ENCODE results near the gene GRIN1. TPM values are rescaled to one million over a fixed set of nuclear protein-coding genes. Genes with fewer than 3 reads are reported as not detected.

GRIN1 gene
- total and polyA plus RNA-seq, 2 of the 13 experiments (the other 11 are each of a cell fraction or from before 2014, with no cell fraction given) = 0.13 TPM; not detected in 1

DNA sequence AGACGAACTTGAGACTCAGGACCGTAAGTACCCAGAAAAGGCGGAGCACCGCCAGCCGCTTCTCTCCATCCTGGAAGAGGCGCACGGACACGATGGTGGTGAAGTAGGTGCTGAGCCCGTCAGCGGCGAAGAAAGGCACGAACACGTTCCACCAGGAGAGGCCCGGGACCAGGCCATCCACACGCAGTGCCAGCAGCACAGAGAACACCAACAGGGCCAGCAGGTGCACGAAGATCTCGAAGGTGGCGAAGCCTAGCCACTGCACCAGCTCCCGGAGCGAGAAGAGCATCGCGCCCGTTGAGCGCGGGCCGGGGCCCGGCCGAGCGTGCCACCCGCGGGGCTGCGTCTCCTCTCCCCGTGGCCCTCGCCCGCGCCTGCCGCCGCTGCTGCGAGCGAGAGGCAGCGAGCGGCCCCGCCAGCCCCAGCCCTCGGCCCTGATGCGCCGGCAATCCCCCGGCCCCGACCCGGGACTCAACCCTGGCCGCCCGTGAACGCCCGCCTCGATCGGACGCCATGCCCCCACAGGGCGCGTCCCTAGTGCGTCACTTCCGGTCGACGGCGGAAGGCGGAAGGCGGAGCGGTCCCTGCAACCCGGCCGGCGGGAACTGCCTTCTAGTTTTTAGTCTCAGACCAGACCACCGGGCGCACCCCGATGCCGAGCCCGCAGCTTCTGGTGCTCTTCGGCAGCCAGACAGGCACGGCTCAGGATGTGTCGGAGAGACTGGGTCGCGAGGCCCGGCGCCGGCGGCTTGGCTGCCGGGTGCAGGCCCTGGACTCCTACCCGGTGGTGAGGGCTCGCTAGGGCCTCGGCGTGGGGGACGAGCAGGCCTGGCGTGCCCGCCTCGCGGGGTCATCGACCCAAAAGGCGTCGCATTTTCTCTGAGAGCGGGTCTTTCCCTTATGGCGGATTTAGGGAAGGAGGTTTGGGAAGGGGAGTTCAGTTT lies 66.4 kb downstream of the GRIN1 start, which contains the start of the genes NDOR1 and TMEM203 (continued):
- peak; percentile 62 for TF ChIP-seq ZBTB2 (CRISPR knock-in tag; IDR thresholded peaks at IDR 0.05; ENCODE audit: low read depth)
- 0 out of 2 replicates have a peak, but pooled peaks have one; percentile 70 for TF ChIP-seq ZNF850 (CRISPR knock-in tag; conservative IDR thresholded peaks at IDR 0.05)
- TF ChIP-seq ZNF543 (CRISPR knock-in tag; IDR thresholded peaks at IDR 0.05) = 0 out of 2 replicates have a peak, but pooled peaks have one; percentile 34
- TF ChIP-seq ZNF12 (CRISPR knock-in tag; IDR thresholded peaks at IDR 0.05) = 0 out of 2 replicates have a peak, but pooled peaks have one; percentile 31
- peak; percentile 58; the same call in 1 of the 2 replicates for TF ChIP-seq SP5 (CRISPR knock-in tag; IDR thresholded peaks at IDR 0.05; ENCODE audit: borderline replicate concordance, low read depth)
- peak; percentile 90 for TF ChIP-seq ARNT2 (CRISPR knock-in tag; IDR thresholded peaks at IDR 0.05; ENCODE audit: low read depth)
- TF ChIP-seq ZZZ3 (CRISPR knock-in tag; IDR thresholded peaks at IDR 0.05; ENCODE audit: borderline replicate concordance) = peak; percentile 68; the same call in 1 of the 2 replicates
- no peak for TF ChIP-seq ZNF251 (CRISPR knock-in tag; IDR thresholded peaks at IDR 0.05)
- 0 out of 2 replicates have a peak, but pooled peaks have one; percentile 17 for TF ChIP-seq ZMYM4 (CRISPR knock-in tag; IDR thresholded peaks at IDR 0.05)
- TF ChIP-seq, protein P1, sequence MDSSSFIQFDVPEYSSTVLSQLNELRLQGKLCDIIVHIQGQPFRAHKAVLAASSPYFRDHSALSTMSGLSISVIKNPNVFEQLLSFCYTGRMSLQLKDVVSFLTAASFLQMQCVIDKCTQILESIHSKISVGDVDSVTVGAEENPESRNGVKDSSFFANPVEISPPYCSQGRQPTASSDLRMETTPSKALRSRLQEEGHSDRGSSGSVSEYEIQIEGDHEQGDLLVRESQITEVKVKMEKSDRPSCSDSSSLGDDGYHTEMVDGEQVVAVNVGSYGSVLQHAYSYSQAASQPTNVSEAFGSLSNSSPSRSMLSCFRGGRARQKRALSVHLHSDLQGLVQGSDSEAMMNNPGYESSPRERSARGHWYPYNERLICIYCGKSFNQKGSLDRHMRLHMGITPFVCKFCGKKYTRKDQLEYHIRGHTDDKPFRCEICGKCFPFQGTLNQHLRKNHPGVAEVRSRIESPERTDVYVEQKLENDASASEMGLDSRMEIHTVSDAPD (CRISPR knock-in tag; IDR thresholded peaks at IDR 0.05) = no peak
- TF ChIP-seq MYC (CRISPR knock-in tag; IDR thresholded peaks at IDR 0.05; ENCODE audit: borderline replicate concordance) = peak; percentile 81; the same call in 1 of the 2 replicates
- TF ChIP-seq ISL2 (CRISPR knock-in tag; IDR thresholded peaks at IDR 0.05) = peak; percentile 53
- TF ChIP-seq ZNF281 (CRISPR knock-in tag; IDR thresholded peaks at IDR 0.05; ENCODE audit: borderline replicate concordance) = peak; percentile 47; the same call in 1 of the 2 replicates
- TF ChIP-seq HMGA1 (CRISPR knock-in tag; conservative IDR thresholded peaks at IDR 0.05) = no peak
- peak; percentile 95 for TF ChIP-seq HDAC2 (CRISPR knock-in tag; IDR thresholded peaks at IDR 0.05)
- TF ChIP-seq E2F5 (CRISPR knock-in tag; conservative IDR thresholded peaks at IDR 0.05) = peak; percentile 96

Measured in HepG2 (cell line).